Skin of body (tissue), 2 donors: ENCODE results near the gene SBF2. TPM values are rescaled to one million over a fixed set of nuclear protein-coding genes. Genes with fewer than 3 reads are reported as not detected.
"Not testable (repeated sequence)": the region's sequence is repeated elsewhere in the genome, so short reads cannot be mapped to it uniquely, and the experiment has no call there.

ENCODE experiments used
- DNase-seq: peaks from one replicate; lab custom pipeline; 2025; lab: John Stamatoyannopoulos, UW
- total RNA-seq: library from RNA; depleted of rRNA; stranded (reverse); fragments of >200 nt; gene quantifications from one replicate; pipeline ENCODE4 v1.2.3, GENCODE V29; 2014

Gene SBF2
- total RNA-seq, 1 donor from 2014 or later = 62.5 TPM

DNA sequence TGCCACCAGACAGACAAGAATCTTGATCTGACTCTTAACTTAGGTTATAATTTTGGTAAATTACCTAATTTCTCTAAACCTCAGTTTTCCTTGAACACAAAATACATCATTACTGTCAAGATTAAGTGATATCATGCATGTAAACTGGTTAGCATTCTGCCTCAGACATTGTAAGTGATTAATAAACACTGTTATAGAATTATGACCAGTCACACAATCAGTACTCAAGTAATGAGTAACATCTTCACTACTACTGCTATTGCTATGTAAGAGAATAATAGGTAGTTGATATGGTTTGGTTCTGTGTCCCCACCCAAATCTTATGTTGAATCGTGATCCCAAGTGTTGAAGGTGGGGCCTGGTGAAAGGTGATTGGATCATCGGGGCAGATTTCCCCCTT lies 218.9 kb downstream of the SBF2 start:
- DNase-seq = no peak

DNA sequence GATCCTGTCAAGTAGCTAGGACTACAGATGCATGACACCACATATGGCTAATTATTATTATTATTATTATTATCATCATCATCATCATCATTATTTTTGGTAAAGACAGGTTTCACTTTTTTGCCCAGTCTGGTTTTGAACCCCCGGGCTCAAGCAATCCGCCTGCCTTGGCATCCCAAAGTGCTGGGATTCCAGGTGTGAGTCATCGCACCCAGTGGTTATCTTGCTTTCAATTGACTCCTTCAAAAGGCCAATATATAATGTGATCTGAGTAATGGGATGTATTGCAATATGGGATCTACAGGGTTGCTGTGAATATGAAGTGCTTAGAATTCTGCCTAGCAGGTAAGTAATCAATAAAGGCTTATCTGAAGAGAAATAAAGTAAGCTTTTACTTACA lies 221.2 kb downstream of the SBF2 start:
- DNase-seq = no peak

DNA sequence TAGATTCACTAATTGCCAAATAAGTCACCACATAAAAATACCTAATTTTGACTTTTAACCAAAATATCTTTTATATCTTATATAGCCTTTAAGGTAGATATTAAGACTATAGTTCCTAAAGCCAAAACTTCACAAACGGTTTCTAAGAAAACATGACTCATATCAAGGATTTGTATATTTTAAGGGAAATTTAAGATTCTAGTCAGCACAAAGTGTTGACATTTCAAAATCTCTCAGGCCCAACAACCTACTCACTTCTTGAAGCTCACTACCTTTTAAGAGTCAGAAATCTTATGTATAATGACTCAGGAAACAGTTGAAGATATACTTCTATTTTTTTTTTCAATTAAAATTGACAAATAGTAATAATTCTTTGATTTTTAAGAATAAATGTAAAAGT lies 221.9 kb downstream of the SBF2 start:
- DNase-seq = no peak

DNA sequence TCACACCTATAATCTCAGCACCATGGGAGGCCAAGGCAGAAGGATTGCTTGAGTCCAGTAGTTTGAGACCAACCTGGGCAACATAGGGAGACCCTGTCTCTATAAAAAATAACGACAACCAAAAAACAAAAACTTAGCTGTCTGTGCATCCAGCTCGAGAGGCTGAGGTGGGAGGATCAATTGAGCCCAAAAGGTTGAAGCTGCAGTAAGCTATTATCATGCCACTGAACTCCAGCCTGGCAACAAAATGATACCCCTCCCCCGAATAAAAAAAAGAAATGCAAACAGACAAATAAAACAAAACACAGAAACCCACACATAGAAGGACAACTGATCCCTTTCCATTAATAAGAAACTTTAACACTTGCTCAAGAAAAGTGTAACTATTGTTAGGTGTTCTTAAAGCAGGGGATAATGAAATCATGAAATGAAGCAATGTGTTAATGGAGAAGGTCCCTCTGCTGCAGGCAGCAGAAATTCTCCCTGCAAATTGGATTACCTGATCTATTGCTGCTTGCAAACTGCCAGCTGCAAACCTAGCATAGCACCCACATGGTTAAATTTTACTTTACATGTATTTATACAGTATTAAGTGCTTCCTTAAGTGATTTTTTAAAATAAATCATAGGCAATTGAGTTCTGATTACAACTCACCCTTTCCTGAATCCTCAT lies 226.3 kb downstream of the SBF2 start:
- no peak for DNase-seq

- no peak for DNase-seq
These were observed 227.6 kb downstream of the SBF2 start for GRCh38 chr11:10066441-10066840.

- DNase-seq = no peak
These were observed 229.2 kb downstream of the SBF2 start for GRCh38 chr11:10064828-10065227.

DNA sequence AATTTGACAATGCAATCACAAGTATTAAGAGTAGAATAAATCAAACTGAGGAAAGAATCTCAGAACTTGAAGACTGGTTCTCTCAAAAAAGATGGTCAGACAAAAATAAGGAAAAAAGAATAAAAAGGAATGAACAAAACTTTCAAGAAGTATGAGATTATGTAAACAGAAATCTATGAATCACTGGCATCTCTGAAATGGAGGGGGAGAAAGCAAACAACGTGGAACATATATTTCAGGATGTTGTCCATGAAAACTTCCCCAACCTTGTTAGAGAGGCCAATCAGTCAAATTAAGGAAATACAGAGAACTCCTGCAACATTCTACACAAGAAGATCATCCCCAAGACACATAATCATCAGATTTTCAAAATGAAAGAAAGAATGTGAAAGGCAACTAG lies 235.7 kb downstream of the SBF2 start:
- DNase-seq = no peak

DNA sequence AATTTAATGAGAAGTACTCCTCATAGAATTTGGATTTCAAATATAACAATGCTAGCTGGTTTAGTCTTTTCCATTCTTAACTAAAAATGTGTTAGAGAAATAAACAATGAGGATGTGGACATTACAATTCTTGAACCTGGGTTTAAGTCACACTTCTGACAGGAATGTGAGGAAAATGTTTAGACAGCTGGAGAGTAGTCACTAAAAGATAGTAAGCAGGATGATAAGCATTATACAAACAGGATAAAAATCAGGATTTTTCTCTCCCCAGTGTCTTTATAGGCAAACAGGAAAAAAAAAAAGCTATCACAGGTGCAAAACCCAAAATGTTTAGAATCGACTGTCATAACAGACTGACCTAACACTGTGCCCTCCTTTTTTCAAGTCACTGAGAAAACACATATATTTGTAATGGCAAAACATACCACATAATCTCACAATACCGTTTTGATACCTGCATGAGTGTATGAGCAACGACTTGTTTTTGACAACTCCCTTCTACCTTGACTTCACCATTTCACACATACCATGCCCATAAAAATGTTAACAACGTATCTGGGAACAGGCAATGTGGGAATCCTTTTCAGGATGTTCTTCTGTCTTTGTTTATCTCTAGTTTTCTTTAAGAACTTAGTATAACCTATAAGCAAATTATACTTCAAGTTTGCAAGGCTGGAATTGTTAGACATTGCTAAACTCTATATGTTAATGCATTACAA lies 242.0 kb downstream of the SBF2 start:
- DNase-seq = no peak

DNA sequence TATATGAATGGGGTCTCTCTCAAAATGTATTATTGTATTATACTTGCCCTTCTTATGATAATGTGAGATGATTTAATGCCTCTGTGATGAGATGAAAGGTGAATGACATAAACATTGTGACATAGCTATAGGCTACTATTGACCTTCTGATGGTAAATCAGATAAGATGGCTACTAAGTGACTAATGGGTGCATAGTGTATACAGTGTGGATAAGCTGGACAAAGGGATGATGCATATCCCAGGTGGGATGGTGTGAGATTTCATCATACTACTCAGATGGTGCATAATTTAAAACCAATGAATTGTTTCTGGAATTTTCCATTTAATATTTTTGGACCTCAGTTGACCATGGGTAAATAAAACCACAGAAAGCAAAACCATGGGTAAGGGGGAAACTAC lies 243.5 kb downstream of the SBF2 start:
- DNase-seq = no peak

DNA sequence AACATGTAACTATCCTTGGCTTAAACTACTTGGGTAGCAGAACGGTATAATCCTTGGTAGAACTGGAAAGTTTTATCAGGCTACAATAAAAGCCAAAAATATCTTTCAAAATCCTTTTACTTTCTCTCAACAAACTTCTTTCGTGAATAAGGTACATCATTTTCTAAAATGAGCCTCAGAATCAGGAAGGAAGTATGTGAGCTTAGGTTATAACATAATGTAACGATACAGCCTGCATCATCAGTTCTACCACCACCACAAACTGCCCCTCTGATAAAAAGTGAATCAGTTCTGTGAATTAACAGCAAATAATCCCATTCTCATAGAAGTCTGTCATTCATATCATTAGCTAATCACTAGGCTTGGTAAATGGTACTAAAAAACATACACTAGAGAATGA lies 244.3 kb downstream of the SBF2 start:
- DNase-seq = no peak

DNA sequence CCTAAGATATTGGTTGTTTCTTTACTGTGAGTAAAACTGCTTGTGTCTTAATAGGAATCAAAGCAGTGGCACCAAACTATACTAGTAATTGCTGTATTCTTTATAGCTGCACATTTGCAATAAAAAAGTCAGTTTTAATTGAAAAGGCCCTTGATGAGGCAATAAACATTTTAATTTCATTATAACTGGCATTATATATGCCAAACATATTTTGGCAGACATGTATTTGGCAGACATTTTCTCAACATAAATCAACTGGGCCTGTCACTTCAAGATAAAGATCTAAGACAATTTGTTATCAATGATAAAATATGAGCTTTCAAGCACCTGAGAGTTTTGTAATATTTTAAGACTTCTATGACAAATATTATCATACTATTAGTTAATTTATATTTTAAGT lies 245.7 kb downstream of the SBF2 start:
- DNase-seq = no peak

DNA sequence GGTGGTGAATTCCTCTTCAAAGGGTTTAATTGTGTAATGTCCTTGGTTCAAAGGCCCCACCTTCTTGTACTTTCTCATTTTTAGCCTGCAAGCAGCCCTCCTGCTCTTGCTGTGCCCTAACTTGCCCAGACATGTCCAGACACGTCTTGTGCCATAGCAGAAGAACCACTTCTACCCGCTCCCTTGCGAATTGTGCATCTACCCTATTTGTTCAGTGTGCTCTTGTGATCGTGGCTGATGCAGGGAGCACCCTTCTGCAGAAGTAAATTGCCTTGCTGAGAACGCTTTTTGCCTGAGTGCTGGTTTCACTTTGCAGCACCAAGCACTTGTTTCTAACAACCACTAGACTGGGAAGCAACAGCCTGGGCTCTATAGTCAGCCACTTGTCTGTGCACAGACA lies 249.4 kb downstream of the SBF2 start:
- DNase-seq = no peak

- DNase-seq = no peak
These were observed 251.3 kb downstream of the SBF2 start for GRCh38 chr11:10042699-10043098.

DNA sequence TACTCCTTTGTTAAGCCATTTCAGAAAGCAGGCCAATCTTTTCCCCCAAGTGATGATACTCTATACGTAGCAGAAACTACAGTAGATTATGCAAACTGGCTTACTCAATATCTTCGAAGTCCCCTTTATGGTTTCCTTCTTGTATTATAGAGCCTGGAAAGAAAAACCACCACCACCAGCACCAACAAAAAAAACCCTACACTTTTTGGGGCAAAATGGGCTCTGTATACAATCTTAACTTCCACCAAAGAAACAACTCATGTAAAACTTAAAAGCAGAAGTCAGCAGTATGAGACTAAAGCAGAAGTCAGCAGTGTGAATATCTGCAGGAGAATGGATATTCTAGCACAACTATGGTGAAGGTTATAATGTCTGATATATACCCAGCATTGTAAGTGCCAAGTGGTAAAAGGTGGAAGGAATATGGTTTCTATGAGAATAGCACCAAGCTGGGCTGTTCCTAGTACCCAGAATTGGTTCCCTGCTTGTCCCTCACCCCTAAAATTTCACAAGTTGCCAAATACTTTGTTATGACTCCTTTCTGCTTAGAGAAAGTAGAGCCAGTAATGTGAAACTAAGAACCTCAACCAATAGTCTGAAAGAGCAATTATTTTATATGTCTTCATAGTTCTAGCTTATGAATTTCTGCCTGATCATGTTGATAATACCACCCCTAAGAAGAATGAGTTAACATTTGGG lies 252.1 kb downstream of the SBF2 start:
- DNase-seq = no peak

- DNase-seq = no peak
These were observed 252.7 kb downstream of the SBF2 start for GRCh38 chr11:10041332-10041731.

- peak; percentile 80 for DNase-seq
These were observed 255.3 kb downstream of the SBF2 start for GRCh38 chr11:10038521-10039302.

DNA sequence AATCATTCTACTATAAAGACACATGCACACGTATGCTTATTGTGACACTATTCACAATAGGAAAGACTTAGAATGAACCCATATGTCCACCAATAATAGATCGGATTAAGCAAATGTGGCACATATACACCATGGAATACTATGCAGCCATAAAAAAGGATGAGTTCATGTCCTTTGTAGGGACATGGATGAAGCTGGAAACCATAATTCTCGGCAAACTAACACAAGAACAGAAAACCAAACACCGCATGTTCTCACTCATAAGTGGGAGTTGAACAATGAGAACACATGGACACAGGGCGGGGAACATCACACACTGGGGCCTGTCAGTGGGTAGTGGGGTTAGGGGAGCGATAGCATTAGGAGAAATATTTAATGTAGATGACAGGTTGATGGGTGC lies 258.1 kb downstream of the SBF2 start:
- not testable (repeated sequence) for DNase-seq

DNA sequence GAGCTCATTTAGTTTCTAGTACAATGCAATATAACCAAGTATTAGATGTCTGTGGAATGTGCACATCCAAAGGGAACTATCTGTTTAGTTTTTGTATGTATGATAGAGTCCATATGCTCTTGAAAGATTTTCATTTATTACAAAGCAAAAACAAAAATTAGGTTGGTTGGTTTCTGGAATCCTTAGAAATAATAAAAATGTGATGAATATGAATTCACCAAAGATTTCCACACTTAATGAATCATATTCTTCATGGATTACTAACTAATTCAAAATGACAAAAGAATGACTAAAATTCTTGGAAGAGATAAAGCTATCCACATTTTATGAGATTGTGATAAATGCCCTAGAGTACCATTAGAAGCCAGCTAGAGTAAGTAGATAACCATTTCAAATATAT lies 261.1 kb downstream of the SBF2 start:
- peak; percentile 81 for DNase-seq

DNA sequence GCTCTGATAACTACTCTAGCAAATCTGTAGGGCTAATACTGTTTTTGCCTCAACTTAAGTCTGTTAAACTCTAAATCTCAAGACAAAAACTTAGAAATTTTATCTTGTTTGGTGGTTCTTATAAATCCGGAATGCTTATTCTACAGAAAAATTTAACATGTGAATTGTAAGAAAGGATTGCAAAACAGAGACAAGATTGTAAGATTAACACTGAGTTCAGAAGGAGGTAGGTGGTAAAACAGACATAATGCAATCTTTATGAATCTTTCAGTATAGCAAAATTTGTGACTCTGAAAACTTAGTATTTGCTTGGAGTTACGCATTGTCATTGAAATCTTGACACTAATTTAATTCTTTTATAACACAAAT lies 263.9 kb downstream of the SBF2 start:
- DNase-seq = no peak

GRCh38 chr11:10029386-10030121 lies 264.5 kb downstream of the SBF2 start:
- no peak for DNase-seq

DNA sequence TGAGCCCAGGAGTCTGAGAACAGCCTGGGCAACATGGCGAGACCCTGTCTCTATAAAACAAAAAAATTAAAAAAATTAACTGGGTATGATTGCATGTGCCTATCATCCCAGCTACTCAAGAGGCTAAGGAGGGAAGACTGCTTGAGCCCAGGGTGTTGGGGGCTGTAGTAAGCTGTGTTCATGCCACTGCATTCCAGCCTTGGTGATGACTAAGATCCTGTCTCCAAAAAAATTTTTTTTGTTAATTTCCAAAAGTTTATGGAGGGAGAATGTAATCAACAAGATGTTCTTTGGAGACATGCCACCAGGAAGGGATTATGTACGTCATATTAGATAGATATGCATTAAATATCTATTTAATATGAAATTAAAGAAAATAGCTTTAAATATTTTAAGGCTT lies 267.5 kb downstream of the SBF2 start:
- DNase-seq = no peak
